Measurements from ENCODE around the gene CACFD1.

The CACFD1 gene

GRCh38 chr9:133483611-133484010 lies 23.8 kb downstream of the CACFD1 start:
- TF ChIP-seq CTCF (IDR thresholded peaks at IDR 0.05; ENCODE audit: insufficient read depth, missing control alignments) = no peak
- DNase-seq (ENCODE audit: insufficient read length, low spot score) (no peak), FAIRE-seq (no peak)

- DNase-seq (ENCODE audit: insufficient read length, low spot score) (no peak), FAIRE-seq (no peak)
- no peak for TF ChIP-seq CTCF (IDR thresholded peaks at IDR 0.05; ENCODE audit: insufficient read depth, missing control alignments)
Observed at GRCh38 chr9:133484671-133485437, 25.1 kb downstream of the CACFD1 start.

- DNase-seq (ENCODE audit: insufficient read length, low spot score) (no peak), FAIRE-seq (no peak)
- no peak for TF ChIP-seq CTCF (IDR thresholded peaks at IDR 0.05; ENCODE audit: insufficient read depth, missing control alignments)
Observed at GRCh38 chr9:133485531-133486260, 25.9 kb downstream of the CACFD1 start.

GRCh38 chr9:133487331-133487725 lies 27.6 kb downstream of the CACFD1 start:
- no peak for DNase-seq (ENCODE audit: insufficient read length, low spot score)

GRCh38 chr9:133488686-133489252 lies 29.0 kb downstream of the CACFD1 start:
- FAIRE-seq (no peak), DNase-seq (ENCODE audit: insufficient read length, low spot score) (no peak)
- TF ChIP-seq CTCF (IDR thresholded peaks at IDR 0.05; ENCODE audit: insufficient read depth, missing control alignments) = no peak

More at GRCh38 chr9:133487331-133487725, 27.6 kb downstream of the CACFD1 start:
- no peak for FAIRE-seq
- TF ChIP-seq CTCF (IDR thresholded peaks at IDR 0.05; ENCODE audit: insufficient read depth, missing control alignments) = no peak

- DNase-seq (ENCODE audit: insufficient read length, low spot score) (no peak), FAIRE-seq (no peak)
- no peak for TF ChIP-seq CTCF (IDR thresholded peaks at IDR 0.05; ENCODE audit: insufficient read depth, missing control alignments)
Observed at GRCh38 chr9:133489253-133490190, 29.7 kb downstream of the CACFD1 start.
